GM19351 (cell line): ENCODE data around the gene PHACTR1.

Experiments
- ATAC-seq: cut with Tn5 transposase; IDR thresholded peaks from one replicate; pipeline ENCODE4 v1.9.1; 2021; ENCODE audit warnings: mild to moderate bottlenecking, moderate library complexity; ENCODE audit not compliant: unreplicated experiment

PHACTR1 gene

DNA sequence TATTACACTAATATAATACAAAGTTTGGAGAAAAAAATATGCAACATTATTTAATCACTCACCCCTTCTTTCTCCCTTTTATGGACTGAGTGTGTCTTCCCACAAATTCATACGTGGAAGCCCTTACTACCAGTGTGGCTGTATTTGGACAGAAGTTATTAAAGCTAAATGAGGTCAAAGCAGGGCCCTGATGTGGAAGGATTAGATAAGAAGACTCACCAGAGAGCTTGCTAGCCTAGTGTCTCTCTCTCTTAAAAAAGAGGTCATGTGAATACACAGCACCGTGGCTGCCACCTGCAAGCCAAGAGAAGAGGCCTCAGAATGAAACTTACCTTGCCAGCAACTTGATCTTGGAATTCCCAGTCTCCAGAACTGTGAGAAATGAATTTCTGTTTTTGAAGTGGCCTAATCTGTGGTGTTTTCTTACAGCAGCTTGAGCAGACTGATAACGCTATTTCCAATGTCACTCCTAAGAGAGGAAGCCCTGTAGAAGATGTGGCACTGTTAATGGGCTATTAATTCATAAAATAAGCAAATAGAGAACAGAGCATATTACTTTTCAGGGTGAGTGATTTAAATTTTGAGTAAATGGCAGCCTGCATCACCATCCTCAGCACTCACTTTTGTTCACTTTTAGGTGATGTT, 378.3 kb downstream of the PHACTR1 start:
- no peak for ATAC-seq

DNA sequence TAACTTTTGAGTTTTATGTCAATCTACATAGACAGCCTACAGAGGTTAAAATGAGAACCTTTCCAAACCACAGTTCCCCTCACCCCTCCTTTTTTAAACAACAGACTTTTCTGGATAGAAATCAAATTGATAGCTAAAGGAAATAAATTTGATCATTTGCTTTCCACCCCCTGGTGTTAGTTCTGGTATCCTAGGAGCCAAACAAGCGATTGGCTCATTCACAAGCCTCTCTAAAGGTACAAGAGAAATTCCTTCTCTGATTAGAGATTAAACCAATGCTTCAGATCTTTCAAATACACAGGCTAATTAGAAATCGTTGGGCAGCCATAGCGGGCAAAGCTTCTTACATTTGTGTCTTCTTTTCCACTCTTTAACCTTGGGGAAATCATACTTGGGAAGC, 379.5 kb downstream of the PHACTR1 start:
- ATAC-seq = no peak

DNA sequence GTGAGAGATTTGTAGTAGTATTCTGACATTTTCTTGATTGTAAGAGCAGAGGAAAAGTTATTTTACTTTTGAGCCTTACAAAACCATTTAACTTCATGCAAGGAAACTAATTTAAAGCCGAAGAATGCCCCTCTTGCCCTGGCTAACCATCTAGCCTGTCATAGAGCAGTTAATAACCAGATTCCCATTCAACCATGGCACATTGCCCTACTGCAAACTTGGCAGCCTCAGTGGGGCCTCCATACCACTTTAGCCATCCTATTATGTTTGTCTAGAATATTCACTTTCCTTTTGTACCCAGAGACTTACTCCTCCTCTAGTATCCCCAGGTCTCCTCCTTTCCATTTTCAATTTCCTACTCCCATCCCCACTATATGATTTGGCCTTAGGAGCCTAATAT, 380.9 kb downstream of the PHACTR1 start:
- ATAC-seq = no peak

DNA sequence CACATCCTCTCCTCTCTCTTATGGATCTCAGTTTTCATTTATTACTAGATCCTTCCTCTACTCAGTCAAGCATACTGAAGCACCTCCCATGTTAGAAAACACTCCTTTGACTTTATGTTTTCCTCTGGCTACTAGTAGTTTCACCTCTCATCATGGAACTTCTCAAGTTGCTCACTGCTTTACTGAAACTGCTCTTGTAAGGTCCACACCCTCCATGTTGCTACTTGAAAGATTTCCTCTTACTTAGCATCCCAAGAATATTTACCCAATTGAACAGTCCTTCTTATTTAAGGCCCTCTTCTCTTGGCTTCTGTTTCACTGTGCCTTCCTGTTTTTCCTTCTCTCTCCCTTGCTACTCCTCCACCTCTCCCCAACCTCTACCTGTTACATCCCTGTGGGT, 381.4 kb downstream of the PHACTR1 start:
- no peak for ATAC-seq

DNA sequence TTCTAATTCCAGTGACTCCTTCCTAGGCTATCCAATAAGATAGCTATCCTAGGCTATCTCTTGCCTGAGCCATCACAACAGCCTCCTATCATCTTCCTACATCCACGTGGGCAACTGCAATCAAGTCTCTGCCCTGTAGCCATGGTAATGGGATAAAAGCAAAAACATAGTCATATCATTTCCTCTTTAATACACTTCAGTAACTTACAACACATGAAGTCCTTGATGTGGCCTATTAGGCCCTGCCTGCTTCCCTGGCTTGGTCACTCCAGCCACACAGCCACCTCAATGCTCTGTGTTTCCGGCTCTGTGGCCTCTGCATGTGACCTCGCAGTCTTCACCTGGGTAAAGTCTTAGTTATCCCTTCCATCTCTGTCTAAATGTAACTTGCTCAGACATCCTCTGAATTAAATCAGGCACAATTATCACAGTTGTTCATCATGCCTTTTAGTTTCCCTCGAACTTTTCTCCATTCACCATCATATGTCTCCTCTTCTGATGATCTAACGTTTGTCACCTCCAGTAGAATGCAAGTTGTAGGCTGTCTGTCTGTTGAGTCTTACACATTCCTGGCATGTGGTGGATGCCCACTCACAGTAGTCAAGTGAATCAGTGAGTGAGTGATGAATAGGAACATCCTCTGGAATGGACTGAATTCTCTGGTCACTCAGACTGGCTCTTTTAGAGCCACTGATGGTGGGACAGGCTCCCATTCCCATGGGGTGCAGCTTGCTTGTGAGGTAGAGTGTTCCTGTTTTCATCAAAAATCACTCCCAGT, 382.4 kb downstream of the PHACTR1 start:
- no peak for ATAC-seq

DNA sequence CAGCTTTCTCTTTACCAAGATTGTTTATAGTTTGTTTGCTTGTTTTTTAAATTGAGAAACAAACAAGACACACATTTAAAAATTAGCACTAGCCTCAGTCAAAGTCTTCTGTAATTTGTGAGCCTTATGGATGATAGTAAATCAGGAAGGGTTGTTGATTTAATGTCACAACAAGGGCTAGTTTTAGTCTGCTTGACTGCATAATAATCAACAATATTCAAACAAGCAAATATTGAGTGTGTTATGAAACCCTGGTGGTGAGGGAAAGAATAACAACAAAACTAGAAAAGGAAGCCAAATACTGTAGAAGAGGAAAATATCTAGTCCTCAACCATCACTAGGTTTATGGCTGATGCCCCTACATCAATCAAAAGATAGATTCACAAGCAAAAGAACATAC, 383.2 kb downstream of the PHACTR1 start:
- no peak for ATAC-seq

DNA sequence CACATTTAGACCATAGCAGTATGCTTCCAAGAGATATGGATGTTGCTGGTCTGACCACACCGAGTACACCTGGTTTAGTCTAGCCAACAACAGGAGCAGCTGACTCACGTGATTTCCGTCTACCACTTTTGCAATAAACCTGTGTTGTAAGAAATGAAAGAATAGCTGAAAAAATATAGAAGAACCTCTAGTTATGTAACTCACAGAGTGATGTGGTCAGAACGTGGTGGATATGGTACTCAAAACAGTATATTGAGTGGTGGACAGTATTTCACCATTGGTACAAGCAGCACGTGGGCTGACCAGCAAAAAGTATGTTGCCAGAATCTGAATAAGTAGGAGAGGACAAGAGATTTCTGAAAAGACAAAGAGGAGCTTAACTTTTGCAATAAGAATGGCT, 384.8 kb downstream of the PHACTR1 start:
- no peak for ATAC-seq

GRCh38 chr6:13101985-13102384, 385.4 kb downstream of the PHACTR1 start:
- no peak for ATAC-seq

GRCh38 chr6:13103169-13103568, 386.6 kb downstream of the PHACTR1 start:
- ATAC-seq = no peak

DNA sequence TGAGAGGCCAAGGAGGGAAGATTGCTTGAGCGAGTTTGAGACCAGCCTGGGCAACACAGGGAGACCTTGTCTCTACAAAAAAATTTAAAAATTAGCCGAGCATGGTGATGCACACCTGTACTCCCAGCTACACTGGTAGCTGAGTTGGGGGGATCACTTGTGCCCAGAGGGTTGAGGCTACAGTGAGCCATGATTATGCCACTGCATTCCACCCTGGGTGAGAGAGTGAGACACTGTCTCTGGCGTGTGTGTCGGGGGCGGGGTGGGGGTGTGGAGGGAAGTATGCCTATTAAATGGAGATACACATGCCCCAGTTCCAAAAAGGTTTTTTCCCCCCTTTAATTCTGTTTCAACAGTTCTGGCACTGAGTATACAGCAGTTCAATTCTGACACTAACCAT, 388.6 kb downstream of the PHACTR1 start:
- ATAC-seq = no peak

DNA sequence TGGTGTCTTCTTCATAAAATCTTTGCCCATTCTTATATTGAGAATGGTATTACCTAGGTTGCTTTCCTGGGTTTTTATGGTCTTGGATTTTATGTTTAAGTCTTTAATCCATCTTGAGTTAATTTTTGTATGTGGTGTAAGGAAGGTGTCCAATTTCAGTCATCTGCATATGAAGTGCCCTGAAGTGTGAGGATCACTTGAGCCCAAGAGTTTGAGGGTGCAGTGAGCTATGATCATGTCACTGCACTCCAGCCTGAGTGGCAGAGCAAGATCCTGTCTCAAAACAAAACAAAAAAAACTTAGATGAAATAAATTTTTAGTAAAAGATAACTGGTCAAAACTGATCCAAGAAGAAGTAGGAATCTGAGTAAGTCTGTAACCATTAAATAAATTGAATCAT, 396.4 kb downstream of the PHACTR1 start:
- no peak for ATAC-seq

DNA sequence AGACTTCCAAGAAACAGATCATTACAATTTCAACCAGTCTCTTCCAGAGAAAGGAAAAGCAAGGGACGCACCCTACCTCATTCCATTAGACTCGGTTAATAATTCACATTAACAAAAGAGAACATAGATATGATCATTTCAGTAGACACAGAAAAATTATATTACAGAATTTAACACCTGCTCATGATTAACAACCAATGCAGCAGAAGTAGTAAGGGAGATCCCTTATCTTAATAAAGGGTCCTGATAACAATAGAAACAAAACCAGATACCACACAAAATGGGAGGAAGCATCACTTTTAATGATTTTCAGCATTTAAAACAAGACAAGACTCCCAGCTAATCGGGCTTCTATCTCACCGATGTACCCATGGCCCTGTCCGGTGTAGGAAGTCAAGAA, 396.8 kb downstream of the PHACTR1 start:
- ATAC-seq = no peak

GRCh38 chr6:13113981-13114593, 397.5 kb downstream of the PHACTR1 start:
- ATAC-seq = no peak

- ATAC-seq = no peak
These were observed 399.6 kb downstream of the PHACTR1 start for GRCh38 chr6:13116155-13116554.

GRCh38 chr6:13117570-13117969, 401.0 kb downstream of the PHACTR1 start:
- no peak for ATAC-seq

DNA sequence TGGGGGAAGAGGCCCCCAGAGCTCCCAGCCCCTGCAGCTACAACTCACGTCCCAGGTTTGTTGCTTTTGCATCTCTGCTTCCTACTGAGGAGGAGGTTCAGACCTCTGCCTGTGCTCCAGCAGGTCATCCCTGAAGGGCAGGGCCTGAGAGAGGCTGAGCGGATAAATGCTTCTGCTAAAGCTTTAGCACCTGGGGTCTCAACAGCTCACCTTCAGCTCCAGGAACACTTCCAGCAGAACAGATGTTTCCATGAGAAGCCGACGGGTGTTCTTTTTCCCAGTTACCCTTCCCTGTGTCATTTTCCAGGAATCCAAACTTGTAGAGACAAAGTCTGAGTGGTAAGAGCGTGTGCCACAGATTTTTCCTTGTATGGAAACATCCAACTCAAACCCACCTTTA, 403.0 kb downstream of the PHACTR1 start:
- ATAC-seq = no peak

- ATAC-seq = no peak
These were observed 404.2 kb downstream of the PHACTR1 start for GRCh38 chr6:13120483-13121482.

GRCh38 chr6:13124131-13124530, 407.6 kb downstream of the PHACTR1 start:
- no peak for ATAC-seq

DNA sequence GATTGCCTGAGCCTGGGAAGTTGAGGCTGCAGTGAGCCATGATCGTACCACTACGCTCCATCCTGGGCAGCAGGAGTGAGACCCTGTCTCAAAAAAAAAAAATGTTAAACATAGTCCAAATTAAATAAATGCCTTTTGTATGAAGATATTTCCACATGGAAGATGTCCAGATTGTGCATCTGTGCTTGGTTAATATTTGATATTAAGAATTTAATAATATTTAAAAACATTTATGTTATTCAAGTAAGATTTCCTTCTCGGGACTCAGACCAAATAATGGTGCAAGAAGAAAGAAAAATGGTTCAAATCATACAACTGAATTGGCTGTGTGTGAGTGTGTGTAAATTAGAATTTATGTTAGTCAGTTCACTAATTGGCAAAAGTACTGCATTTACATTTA, 409.3 kb downstream of the PHACTR1 start:
- no peak for ATAC-seq

GRCh38 chr6:13131935-13132661, 415.5 kb downstream of the PHACTR1 start:
- no peak for ATAC-seq
